ENCODE measurements around the gene PCK1.

PCK1 gene

DNA sequence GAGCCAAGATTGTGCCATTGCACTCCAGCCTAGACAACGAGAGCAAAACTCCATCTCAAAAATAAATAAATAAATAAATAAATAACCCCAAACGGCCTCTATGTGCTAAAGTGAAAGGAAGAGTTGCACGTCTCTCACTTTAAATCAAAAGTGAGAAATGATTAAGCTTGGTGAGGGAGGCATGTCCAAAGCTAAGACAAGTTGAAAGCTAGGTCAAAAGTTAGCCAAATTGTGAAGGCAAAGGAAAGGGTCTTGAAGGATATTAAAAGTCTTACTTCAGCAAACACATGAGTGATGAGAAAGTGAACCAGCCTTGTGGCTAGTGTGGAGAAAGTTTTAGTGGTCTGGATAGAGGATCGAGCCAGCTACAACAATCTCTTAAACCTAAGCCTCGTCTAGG is 45.0 kb downstream of the PCK1 start:
- DNase-seq (ENCODE audit: low read depth): no peak

DNA sequence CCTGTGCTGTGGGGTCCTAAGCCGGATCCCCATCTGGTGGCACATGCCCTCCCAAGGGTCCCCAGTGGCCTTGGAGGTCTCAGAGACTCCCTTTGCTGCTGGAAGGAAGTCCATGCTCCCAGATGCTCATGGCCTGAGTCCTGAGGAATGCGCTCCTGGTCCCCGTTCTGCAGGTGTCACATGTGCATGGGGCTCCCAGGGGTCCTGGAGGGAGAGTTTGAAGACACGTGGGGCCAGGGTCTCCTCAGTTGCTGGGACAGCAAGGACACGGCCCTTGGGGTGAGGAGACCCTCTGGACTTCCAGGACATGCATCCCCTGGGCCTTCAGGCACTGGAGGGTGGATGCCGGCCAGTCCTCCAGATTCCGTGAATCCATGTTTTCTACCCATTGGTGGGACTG is 47.6 kb downstream of the PCK1 start:
- no peak for DNase-seq (ENCODE audit: low read depth)

DNA sequence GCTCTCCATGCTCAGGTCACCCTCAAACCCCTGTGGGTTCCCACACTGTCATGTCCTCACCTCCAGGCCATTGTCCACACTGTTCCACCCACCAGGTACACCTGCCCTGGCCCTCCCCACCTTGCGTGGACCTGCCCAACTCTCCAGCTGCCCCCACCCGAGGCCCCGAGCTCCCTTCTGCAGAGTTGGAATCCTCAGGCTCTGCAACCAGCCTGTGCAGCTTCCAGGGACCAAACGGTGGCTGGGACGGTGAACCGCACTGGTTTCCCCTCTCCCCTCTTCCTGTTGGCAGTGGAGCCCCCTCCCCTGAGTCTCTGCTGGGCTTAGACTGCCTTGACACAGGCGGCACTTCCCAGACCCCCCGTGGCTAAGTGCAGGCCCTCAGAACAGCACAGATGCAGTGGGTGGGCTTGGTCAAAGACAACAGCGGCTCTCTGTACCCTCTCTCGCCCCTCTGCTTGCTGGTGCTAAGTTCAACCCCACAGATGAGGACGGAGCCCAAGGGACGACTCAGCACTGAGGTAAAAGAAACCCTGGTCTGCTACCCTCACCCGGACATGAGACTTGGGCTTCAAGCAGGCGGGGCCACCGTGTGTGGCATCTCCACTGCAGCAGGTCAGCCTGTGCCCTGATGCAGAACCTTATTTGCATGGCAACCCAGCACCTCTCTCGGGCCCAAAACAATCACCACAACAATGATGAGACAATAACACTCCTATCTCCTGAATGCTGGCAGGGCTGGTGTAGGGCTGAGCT is 48.4 kb downstream of the PCK1 start:
- no peak for DNase-seq (ENCODE audit: low read depth)

DNA sequence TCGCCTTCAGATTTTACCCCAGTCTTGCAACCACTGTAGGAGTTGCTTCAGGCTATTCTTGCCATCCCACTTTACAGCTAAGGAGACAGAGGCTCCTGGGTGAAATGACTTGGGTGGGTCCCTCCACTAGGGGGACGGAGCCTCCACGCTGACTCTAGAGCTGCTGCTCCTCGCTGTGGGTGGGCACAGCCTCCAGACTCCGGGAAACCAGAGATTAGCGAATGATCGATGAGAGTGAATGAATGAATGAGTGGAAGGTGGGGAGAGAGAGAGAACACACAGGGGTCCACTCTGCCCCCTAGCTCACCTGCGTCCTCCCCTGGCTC is 48.9 kb downstream of the PCK1 start:
- DNase-seq (ENCODE audit: low read depth): no peak

DNA sequence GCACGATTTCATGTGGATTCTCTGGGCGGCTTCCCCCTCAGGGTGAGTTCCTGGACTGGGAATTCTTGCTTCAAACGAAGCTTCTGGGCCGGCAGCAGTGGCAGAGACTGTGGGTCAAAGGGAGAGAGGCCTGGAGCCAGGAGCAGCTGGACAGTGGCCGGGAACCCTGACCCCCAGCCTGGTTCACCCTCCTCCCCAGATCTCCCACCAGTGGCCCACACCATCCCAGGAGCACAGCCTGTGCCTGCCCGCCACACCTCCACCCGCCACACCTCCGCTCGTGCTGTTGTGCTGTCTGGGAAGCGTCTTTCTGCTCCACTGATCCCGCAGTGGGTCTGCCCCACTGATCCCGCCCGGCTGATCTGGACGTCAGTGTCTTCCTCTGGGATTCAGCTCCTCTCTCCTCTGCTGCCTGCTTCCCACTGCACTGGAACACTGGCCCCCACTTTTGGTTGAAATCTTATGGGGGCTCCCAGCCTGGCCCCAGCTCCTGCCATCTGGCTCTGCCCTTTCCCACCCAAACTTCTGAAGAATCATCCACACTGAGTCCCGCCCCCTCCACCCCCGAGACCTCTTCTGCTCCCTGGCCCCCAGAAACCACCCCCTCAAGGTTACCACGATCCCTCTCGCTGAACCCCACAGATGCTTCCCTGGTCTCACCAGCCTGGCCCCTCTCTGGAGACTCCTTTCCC is 49.5 kb downstream of the PCK1 start:
- no peak for DNase-seq (ENCODE audit: low read depth)

DNA sequence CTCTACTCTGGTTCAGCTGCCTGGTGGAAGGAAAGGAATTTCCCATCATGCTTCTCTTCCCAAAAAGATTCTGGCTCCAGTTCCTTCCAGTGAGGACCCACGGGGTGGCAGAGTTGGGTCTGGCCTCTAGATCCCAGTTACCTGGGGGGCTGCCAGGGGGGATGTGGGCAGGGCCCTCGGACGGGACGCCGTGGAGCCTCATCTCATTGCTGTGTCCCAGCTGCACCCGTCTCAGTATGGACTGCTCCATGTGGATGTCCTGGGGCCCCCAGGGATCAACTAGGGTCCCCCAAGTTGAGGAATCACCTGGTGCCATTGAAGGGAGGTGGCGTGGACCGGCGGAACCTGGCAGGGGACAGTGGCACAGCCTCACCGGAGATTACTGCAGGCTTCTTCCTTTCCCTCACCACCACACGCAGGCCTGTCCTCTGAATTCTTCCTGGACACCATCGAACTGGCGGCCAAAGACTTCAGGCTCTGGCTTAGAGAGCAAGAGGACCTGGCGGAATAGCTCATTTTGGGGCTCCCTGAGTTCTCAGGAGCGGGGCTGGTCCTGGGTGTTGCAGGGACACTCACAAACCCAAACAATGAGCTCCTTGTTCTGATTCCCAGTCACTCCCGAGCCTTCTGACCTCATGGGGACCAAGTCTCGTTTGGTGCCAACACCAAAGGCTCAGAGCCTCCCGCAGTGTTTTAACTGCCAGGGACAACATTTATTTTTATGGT is 50.8 kb downstream of the PCK1 start:
- DNase-seq (ENCODE audit: low read depth): no peak

DNA sequence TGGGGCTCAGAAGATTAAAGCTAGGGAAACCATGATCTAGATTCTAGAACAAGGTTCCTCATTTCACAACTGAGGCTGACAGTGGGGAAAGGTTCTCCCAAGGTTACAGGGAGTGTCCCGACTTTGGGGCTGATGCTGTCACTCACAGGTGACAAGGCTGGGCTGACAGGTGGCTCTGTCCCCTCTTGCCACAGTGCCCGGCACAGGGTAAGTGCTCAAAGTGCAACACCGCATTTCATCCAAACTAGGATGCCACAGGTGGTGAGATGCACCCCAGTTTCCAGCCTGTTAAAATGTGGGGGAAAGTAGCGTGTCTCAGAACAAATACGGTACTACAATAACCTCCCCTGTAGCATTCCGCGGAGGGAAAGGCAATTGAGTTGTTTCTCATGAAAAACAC is 51.5 kb downstream of the PCK1 start:
- no peak for DNase-seq (ENCODE audit: low read depth)

DNA sequence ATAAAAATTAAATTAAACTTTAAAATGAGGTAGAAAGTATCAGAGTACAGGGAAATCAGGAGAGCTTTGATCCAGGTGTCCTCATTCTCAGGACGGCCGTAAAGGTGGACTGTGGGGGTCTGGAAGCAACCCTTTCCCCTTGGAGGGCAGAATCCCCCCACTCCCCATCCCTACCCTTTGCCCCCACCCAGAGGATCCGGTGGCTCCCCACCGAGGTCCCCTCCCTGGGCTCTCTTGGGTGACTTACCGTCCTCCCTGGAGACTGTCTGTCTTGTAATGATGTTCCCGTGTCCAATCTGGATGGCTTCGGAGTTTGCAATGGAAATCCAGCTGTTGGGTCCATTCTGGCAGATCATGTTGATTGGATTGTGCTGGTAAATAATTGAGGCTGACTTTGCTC is 52.0 kb downstream of the PCK1 start:
- no peak for DNase-seq (ENCODE audit: low read depth)

DNA sequence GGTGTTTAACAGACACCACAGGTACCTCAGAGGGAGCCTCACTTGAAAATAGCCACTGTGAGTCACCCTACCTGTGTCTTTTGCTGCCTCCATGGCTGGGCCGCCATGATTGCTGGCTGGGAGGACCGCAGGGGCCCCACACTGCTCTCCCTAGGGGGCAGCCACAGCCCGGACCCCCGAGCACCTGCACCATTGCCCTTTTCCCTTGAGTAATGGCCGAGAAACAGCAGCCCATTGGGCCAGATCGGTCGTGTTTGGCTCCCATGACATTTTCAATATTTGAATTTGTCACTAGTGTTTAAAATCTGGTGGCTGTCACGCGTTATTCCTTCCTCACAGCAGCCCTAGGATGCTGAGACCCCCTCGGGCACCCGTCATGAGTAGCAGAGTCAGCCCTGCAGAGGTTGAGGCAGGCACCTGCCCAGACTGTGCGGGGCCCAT is 52.6 kb downstream of the PCK1 start:
- no peak for DNase-seq (ENCODE audit: low read depth)

DNA sequence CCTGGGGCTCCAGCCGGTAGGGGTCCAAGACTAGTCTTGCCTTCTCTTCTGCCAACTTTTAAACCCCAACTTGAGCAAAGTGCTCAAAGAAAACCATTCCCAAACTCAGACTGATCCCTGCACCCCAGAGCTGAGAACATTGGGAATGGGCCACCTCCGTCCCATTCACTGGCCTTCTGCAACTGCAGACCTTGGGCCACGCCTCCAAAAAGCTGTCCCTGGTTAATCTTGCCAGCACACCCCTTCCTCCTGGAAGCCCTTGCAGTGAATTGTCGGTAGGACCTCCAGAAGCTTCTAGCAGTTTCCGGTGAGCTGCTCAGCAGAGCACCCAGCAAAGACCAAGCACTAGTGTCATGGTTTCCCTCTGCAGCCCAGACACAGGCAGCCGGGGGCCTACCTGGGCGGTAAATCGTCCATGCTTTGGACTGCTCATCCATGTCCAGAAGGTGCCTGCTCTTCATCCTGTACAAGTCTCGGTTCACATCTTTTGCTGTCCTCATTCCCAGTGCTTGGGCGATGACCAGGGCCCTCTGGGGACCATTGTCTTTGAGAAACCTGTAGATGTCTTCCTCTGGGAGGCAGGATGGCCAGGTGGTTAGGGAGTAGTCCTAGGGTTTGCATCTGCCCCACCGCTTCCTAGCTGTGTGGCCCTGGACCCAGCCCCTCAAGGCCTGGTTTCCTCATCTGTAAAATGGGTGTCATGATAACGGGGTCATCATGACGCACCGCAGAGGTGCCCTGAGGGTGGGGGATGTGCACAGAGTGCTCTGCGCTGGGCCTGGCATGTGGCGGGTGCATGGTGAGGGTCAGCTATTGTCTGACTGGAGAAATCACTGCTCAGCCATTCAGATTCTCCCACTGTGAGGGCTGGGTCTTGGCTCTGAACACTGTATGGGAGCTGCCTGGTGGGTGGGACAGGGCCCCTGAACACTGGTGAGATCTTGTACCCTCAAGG is 53.9 kb downstream of the PCK1 start:
- no peak for DNase-seq (ENCODE audit: low read depth)

DNA sequence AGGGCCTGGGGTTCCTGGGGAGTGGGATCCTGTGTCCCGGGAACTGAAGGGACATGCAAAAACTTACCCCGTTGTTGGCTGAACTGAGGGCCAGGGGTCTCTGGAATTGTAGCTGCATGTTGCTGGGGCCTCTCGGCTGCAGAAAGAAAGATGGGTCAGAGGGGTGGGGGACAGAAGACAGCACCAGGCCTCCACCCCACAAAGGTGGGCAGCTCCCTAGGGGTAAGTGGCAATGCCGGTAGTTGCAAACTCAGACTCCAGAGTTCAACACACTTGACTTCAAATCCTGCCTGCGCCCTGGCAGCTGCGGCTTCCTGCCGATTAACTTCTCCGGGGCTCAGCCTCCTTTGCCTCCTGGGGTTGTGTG is 54.5 kb downstream of the PCK1 start:
- DNase-seq (ENCODE audit: low read depth): no peak

DNA sequence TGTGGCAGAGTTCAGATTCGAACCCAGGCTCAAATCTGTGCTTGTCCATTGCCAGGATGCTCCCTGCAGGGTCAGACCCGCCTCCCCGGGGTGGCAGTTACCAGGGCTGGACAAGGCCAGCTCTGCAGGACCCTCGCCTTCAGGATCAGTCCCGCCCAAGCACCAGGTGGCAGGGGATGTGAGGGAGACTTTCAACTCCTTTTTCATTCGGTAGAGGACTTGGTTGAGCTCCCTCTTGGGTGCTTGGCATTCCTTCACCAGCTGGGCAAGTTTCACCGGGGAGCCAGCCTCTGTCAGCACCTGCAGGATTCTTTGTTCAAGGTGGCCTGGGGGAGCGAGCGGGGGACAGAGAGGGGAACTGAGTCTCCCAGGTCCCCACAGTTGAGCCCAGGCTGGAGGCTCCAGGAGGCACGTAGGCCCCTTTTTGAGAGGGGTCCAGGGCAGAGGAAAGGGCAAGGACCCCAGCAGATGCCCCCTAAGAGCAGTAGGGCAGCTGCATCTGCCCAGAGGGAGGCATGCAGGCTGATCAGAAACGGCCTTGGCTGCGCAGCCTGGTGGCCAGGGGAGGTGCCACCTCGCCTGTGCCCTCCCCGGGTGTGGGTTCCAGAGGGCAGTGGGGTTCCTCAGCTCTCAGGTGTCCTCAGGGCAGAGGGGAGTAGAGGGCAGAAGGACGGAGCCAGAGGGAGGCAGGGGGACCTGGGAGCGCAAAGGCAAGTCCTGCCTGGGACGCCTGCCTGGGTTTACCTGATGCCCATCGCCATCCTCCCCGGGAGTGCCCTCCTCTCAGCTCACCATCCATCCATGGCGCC is 55.4 kb downstream of the PCK1 start:
- no peak for DNase-seq (ENCODE audit: low read depth)

DNA sequence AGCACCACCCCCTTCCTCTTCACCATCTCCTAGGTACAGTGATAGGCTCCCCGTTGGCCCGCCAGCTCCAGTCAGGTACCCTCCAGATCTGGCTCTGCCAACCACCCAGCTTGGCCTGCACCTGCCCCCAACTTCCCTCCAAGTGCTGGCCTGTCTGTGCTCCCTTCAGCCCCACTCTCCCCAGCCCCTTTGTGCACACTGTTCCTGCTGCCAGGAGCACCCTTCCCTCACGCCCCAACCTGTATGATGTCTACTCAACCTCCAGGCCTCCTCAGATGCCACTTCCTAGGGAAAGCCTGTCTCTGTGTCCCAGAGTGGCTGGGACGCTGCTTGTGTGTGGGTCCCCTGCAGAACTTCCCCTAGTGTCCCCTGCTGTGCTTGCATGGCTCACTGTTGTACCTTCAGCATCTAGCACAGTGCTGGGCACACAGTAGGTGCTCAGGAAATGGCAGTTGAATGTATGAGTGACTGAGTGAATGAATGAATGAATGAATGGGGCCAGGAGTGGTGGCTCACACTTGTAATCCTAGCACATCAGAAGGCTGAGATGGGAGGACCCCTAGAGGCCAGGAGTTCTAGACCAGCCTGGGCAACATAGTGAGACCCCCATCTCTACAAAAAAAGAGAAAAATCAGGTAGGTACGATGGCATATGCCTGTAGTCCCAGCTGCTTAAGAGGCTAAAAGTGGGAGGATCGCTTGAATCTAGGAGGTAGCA is 56.3 kb downstream of the PCK1 start:
- DNase-seq (ENCODE audit: low read depth): no peak

Data from activated T-helper 1 cell treated with Interleukin-2 at 50 U/mL for 16 hours (primary cell).